GM12878 (cell line): ENCODE results near the gene PTPN14. TPM values are rescaled to one million over a fixed set of nuclear protein-coding genes. Genes with fewer than 3 reads are reported as not detected.
A peak's percentile ranks its signal among the peaks of the same experiment; 100 is the strongest.

Experiments used
- ATAC-seq: fragments of 200-7000 bp; cut with Tn5 transposase; 3 replicates; pipeline ENCODE4 v1.9.1; 2020; ENCODE audit warnings: mild to moderate bottlenecking, moderate library complexity
- BruUV-seq: library from RNA; stranded (reverse); fragments of 400-500 nt; replicated peaks from 2 replicates; lab custom pipeline; 2021; lab: Mats Ljungman, UMichigan
- CTCF ChIA-PET: fragments of 300-600 bp; sonication (Branson Sonifier 250); formaldehyde crosslinking; extraction: SDS; loops from one replicate; lab custom pipeline; 2021; ENCODE audit warnings: inconsistent platforms; lab: Yijun Ruan, JAX
- POLR2A ChIA-PET: fragments of 350-600 bp; formaldehyde crosslinking; extraction: SDS; loops from one replicate; lab custom pipeline; 2021; ENCODE audit warnings: inconsistent platforms; lab: Charles Lee
- RAD21 ChIA-PET: fragments of 300-600 bp; sonication (Branson Sonifier 250); formaldehyde crosslinking; loops from one replicate; lab custom pipeline; 2023; ENCODE audit warnings: antibody characterized with exemption; ENCODE audit not compliant: unreplicated experiment; lab: Charles Lee
- SMC1A ChIA-PET: fragments of 300-600 bp; sonication (Branson Sonifier 250); formaldehyde crosslinking; loops from one replicate; lab custom pipeline; 2023; ENCODE audit not compliant: unreplicated experiment, uncharacterized antibody; lab: Charles Lee
- DNase-seq: peaks from one replicate; pipeline ENCODE4 v3.0.0-alpha.2; 2011; ENCODE audit warnings: low read depth, low spot score
- FAIRE-seq: peaks from 3 replicates; lab custom pipeline; 2011; peaks lifted over from hg19 to GRCh38; lab: Jason Lieb, UNC
- H2AFZ ChIP-seq: 2 replicates; pipeline ENCODE4 v1.6.0; 2011; ENCODE audit warnings: low read depth, low read length, control low read depth; ENCODE audit not compliant: control insufficient read depth
- H3K27ac ChIP-seq: 2 replicates; pipeline ENCODE4 v1.5.1; 2011; ENCODE audit warnings: control low read depth; ENCODE audit not compliant: control insufficient read depth, insufficient read depth
- H3K27me3 ChIP-seq, 2 experiments: replicated peaks in 1 of 2; 2 replicates each; pipeline versions ENCODE4 v1.6.0 to v1.6.1; 2011; ENCODE audit warnings: low read length in 1 of 2; ENCODE audit not compliant: control insufficient read depth in 2 of 2, insufficient read depth in 2 of 2
- H3K36me3 ChIP-seq, 2 experiments: 2 replicates each; pipeline ENCODE4 v1.5.1; 2011; ENCODE audit warnings: low read length in 1 of 2; ENCODE audit not compliant: control insufficient read depth in 2 of 2, insufficient read depth in 2 of 2
- H3K4me1 ChIP-seq: 2 replicates; pipeline ENCODE4 v1.6.1; 2011; ENCODE audit warnings: mild to moderate bottlenecking, low read length, moderate library complexity, mixed read lengths; ENCODE audit not compliant: control insufficient read depth, insufficient read depth
- H3K4me2 ChIP-seq: 2 replicates; pipeline ENCODE4 v1.6.0; 2011; ENCODE audit warnings: control low read depth; ENCODE audit not compliant: control insufficient read depth, insufficient read depth
- H3K4me3 ChIP-seq: fragments of 200-600 bp; sonication (generic); 2 replicates; pipeline ENCODE4 v1.5.1; 2016
- H3K79me2 ChIP-seq: 2 replicates; pipeline ENCODE4 v1.6.0; 2011; ENCODE audit warnings: low read length; ENCODE audit not compliant: control insufficient read depth, insufficient read depth
- H3K9ac ChIP-seq: 2 replicates; pipeline ENCODE4 v1.8.0; 2011; ENCODE audit warnings: low read length, control low read depth, mixed read lengths; ENCODE audit not compliant: control insufficient read depth, insufficient read depth
- H3K9me3 ChIP-seq: replicated peaks from 3 replicates; pipeline ENCODE4 v1.5.1; 2011; ENCODE audit warnings: mild to moderate bottlenecking, low read length; ENCODE audit not compliant: control insufficient read depth, insufficient read depth
- H4K20me1 ChIP-seq: 2 replicates; pipeline ENCODE4 v1.6.0; 2011; ENCODE audit not compliant: control insufficient read depth, insufficient read depth
- BHLHE40 ChIP-seq, 2 experiments: fragments of 450-650 bp in 1 of 2; IDR thresholded peaks; 2 replicates each; pipeline ENCODE4 v1.6.1; 2011 to 2017; ENCODE audit warnings: low read depth in 2 of 2, borderline replicate concordance in 1 of 2, improper control_type of control experiment in 1 of 2, low read length in 1 of 2, mild to moderate bottlenecking in 1 of 2
- CREB1 ChIP-seq: IDR thresholded peaks from 2 replicates; pipeline ENCODE4 v1.6.1; 2012; ENCODE audit warnings: low read depth, mild to moderate bottlenecking, inconsistent platforms
- CTCF ChIP-seq, 3 experiments: IDR thresholded peaks in 2 of 3; conservative IDR thresholded peaks in 1 of 3; 2 replicates each; pipeline ENCODE4 v1.5.1; 2011; ENCODE audit warnings: low read depth in 3 of 3, low read length in 3 of 3, mild to moderate bottlenecking in 3 of 3, control low read depth in 2 of 3, moderate library complexity in 2 of 3, inconsistent platforms in 1 of 3, mixed read lengths in 1 of 3; ENCODE audit not compliant: control insufficient read depth in 2 of 3, insufficient read depth in 1 of 3; ENCODE audit errors: extremely low read depth in 1 of 3
- EGR1 ChIP-seq, 2 experiments: IDR thresholded peaks; 1 replicate in 1 of 2; 2 replicates in 1 of 2; pipeline ENCODE4 v1.6.1; 2011 to 2012; ENCODE audit warnings: low read depth in 2 of 2, low read length in 2 of 2, borderline replicate concordance in 1 of 2, mild to moderate bottlenecking in 1 of 2, moderate library complexity in 1 of 2
- MLLT1 ChIP-seq: fragments of 450-650 bp; IDR thresholded peaks from 2 replicates; pipeline ENCODE4 v1.6.1; 2016; ENCODE audit warnings: mild to moderate bottlenecking
- NFXL1 ChIP-seq: fragments of 450-650 bp; IDR thresholded peaks from 2 replicates; pipeline ENCODE4 v1.6.1; 2017; ENCODE audit warnings: antibody characterized with exemption, mild to moderate bottlenecking, borderline replicate concordance
- REST ChIP-seq: IDR thresholded peaks from 2 replicates; pipeline ENCODE4 v1.6.1; 2012; ENCODE audit warnings: mild to moderate bottlenecking, low read depth, low read length
- RFX5 ChIP-seq: IDR thresholded peaks from 2 replicates; pipeline ENCODE4 v1.6.1; 2011; ENCODE audit warnings: low read depth, low read length, improper control_type of control experiment
- WGBS: methylation state at CpG from one replicate; pipeline ENCODE4 v1.1.6; 2016; ENCODE audit warnings: low lambda C conversion rate; ENCODE audit not compliant: insufficient replicate concordance, insufficient coverage; ENCODE audit errors: missing lambda C conversion rate; 5-methylcytosine and 5-hydroxymethylcytosine counted together
- in situ Hi-C: fragments of 300-500 bp; cut with MboI; formaldehyde crosslinking; loops from 9 replicates; pipeline ENCODE4 v1.14.3; 2018; ENCODE audit warnings: mixed read lengths
- intact Hi-C: fragments of 100-400 bp; cut with micrococcal nuclease; formaldehyde crosslinking; loops from one replicate; pipeline ENCODE4 v1.14.2; 2022; ENCODE audit not compliant: unreplicated experiment
- polyA plus RNA-seq, 11 experiments: library from polyadenylated mRNA; depleted of rRNA in 4 of 11; unstranded in 6 of 11; stranded (reverse) in 5 of 11; fragments of >200 nt; fragmentation: Nextera tagmentation in 4 of 11; fragmentation: Illumina TruSeq in 1 of 11; extraction: Ambion mirVana in 4 of 11; extraction: Trizol in 1 of 11; gene quantifications; 1 replicate in 1 of 11; 2 replicates in 10 of 11; pipeline versions ENCODE4 v1.2.1 to v1.2.3, GENCODE V29; 2011 to 2016; ENCODE audit warnings: inconsistent platforms in 2 of 11, missing spikeins in 2 of 11, low read depth in 1 of 11
- total RNA-seq, 4 experiments: library from RNA; depleted of rRNA in 3 of 4; stranded (reverse); fragments of >200 nt in 3 of 4; fragmentation: Illumina TruSeq in 1 of 4; extraction: Trizol in 1 of 4; gene quantifications; 2 replicates each; pipeline versions ENCODE4 v1.2.1 to v1.2.3, GENCODE V29; 2013 to 2021

PTPN14 gene
- total and polyA plus RNA-seq, 10 of the 15 experiments (the other 5 are each of a cell fraction or from before 2014, with no cell fraction given), result 0.05 to 5.1 (median 0.44) TPM

- no TSS peak for BruUV-seq
- SMC1A ChIA-PET, result interaction anchor here (0.9 to 6.4 kb wide), 11 partner anchors 11 to 205 kb away, joined by 3 to 83 read pairs (median 21); partner anchors contain the start of gene PTPN14
- ATAC-seq (peak; percentile 18; the same call in 2 of the 3 replicates), FAIRE-seq (no peak), DNase-seq (no peak)
- CTCF ChIA-PET, result interaction anchor here (1.0 to 3.0 kb wide), 7 partner anchors 9 to 122 kb away, joined by 3 to 16 read pairs (median 3); no protein-coding TSS in a partner anchor
- H3K79me2 ChIP-seq, result no peaks in the 10 kb centered on the region
- no peaks in the 10 kb centered on the region for H3K9me3 ChIP-seq
- H3K27me3 ChIP-seq, result no peaks in the 10 kb centered on the region; a peak in 1 of 4 replicates
- RAD21 ChIA-PET, result interaction anchor here (1.2 to 6.2 kb wide), 5 partner anchors 10 to 98 kb away, joined by 3 to 51 read pairs (median 7); partner anchors contain the start of gene PTPN14
- H3K4me1 ChIP-seq, result no peaks in the 10 kb centered on the region
- TF ChIP-seq MLLT1 (0 out of 2 replicates have a peak, but pooled peaks have one; percentile 21), NFXL1 (no peak), EGR1 (IDR thresholded peaks at IDR 0.05; ENCODE audit: borderline replicate concordance in 1 of 2, low read depth in 2 of 2, low read length in 2 of 2) (no peak), RFX5 (no peak)
- intact Hi-C loops, result no loop called here
- WGBS, result 46% methylated on average over 5 of the region's 5 CpGs
- no peaks in the 10 kb centered on the region for H3K36me3 ChIP-seq
- no peak overlapping the region for H3K27ac ChIP-seq
- H3K4me2 ChIP-seq, result no peak overlapping the region
- H3K4me3 ChIP-seq, result no peak overlapping the region
- no peak overlapping the region for H3K9ac ChIP-seq
- in situ Hi-C loops, result no loop called here
- no peak overlapping the region for H2AFZ ChIP-seq
- no peaks in the 10 kb centered on the region for H4K20me1 ChIP-seq
- POLR2A ChIA-PET, result interaction anchor here (1.2 to 1.9 kb wide), 4 partner anchors 11 to 55 kb away, joined by 3 to 10 read pairs (median 4); no protein-coding TSS in a partner anchor
Measured at GRCh38 chr1:214537219-214537618, 14.2 kb downstream of the PTPN14 start.

GRCh38 chr1:214532070-214532469, 19.3 kb downstream of the PTPN14 start:
- ChIA-PET CTCF (interaction anchor here (0.9 kb wide), 1 partner anchor 199 kb away, joined by 3 read pairs; no protein-coding TSS in a partner anchor), RAD21 (no interaction called here), SMC1A (no interaction called here), POLR2A (no interaction called here)
- no peaks in the 10 kb centered on the region for H3K9me3 ChIP-seq
- no peaks in the 10 kb centered on the region for H3K4me1 ChIP-seq
- H3K4me2 ChIP-seq, result no peak overlapping the region
- H3K4me3 ChIP-seq, result no peak overlapping the region
- H3K36me3 ChIP-seq, result no peaks in the 10 kb centered on the region
- ATAC-seq, result no peak
- H3K27ac ChIP-seq, result no peak overlapping the region
- no peak overlapping the region for H2AFZ ChIP-seq
- in situ Hi-C loops (no loop called here), intact Hi-C loops (no loop called here)
- H3K9ac ChIP-seq, result no peak overlapping the region
- no TSS peak for BruUV-seq
- H4K20me1 ChIP-seq, result no peaks in the 10 kb centered on the region
- DNase-seq, result no peak
- no peaks in the 10 kb centered on the region for H3K79me2 ChIP-seq
- 17% methylated on average over 9 of the region's 9 CpGs for WGBS
- H3K27me3 ChIP-seq, result no peaks in the 10 kb centered on the region
- no peak for FAIRE-seq
- no peak for TF ChIP-seq REST
- TF ChIP-seq CREB1, result no peak
- TF ChIP-seq CTCF (IDR thresholded peaks at IDR 0.05 in 2 of 3, conservative IDR thresholded peaks at IDR 0.05 in 1 of 3; ENCODE audit: control insufficient read depth in 2 of 3, extremely low read depth in 1 of 3, insufficient read depth in 1 of 3, low read depth in 3 of 3, low read length in 3 of 3), result no peak
- TF ChIP-seq BHLHE40 (IDR thresholded peaks at IDR 0.05; ENCODE audit: borderline replicate concordance in 1 of 2, low read depth in 2 of 2, low read length in 1 of 2), result 0 out of 4 replicates have a peak, but pooled peaks of 1 of the 2 experiments have one; percentile 14
